ENCODE data around the gene SDC3.

The SDC3 gene

DNA sequence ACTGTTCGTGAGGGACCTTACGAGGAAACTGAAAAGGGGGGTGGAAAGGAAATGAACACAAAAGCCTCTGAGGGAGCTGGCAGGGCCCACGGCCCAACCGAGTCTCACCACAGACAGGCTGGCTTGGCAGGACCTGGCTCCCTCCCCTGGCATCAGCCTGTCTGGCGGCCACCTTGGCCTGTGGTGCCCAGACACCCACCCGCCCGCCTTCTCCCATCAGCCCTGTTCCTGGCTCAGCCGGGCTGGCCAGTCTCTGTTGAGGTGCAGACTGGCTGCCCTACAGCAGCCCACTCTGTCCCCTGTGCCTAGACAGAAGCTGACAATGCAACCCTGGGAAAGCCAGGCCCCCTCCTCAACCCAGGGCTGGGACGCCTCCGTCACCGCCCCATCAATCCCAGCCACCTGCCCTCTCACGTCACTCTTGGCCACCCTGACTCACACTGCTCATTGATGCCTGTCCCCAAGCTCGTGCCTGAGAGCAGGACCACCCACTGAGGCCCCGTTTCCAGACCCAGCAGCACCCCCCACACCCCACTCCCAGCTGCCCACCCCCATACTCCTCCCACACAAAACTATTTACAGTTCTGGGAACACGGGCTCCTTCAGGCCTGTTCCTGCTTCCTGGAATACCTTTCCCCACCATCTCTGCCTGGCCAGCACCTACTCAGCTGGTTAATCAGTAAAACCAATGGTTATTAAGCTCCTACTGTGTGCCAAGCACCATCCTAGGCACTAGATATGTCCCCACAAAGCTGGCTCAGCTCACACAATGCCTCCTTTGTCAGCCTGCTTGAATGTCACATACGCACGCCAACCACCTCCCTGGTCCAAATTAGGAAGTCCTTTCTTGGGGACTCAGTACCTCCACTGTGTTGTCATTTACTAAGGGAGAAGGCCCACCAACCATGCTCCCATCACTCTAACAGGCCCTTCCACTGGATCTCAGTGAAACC is 22.7 kb downstream of the SDC3 start:
- TF ChIP-seq, protein P1, sequence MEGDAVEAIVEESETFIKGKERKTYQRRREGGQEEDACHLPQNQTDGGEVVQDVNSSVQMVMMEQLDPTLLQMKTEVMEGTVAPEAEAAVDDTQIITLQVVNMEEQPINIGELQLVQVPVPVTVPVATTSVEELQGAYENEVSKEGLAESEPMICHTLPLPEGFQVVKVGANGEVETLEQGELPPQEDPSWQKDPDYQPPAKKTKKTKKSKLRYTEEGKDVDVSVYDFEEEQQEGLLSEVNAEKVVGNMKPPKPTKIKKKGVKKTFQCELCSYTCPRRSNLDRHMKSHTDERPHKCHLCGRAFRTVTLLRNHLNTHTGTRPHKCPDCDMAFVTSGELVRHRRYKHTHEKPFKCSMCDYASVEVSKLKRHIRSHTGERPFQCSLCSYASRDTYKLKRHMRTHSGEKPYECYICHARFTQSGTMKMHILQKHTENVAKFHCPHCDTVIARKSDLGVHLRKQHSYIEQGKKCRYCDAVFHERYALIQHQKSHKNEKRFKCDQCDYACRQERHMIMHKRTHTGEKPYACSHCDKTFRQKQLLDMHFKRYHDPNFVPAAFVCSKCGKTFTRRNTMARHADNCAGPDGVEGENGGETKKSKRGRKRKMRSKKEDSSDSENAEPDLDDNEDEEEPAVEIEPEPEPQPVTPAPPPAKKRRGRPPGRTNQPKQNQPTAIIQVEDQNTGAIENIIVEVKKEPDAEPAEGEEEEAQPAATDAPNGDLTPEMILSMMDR (IDR thresholded peaks at IDR 0.05): no peak
- TF ChIP-seq ZFX (IDR thresholded peaks at IDR 0.05; ENCODE audit: borderline replicate concordance): no peak

DNA sequence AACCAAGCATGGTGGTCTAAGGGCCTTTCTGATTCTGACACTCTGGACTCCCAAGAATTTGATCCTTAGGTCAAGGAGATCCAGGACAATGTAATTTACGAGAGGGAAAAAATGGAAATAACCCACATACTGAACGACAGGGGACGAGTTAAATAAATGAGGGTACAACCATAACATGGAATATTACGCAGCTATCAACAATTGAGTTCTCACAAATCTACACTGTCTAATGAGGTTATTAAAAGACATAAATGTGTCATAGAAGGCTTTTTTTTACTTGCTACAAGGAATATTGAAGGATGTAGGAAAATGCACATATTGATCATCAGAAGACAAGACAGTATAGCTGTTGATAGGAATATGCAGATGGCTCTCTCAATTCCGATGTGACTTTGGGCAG is 23.8 kb downstream of the SDC3 start:
- no peak overlapping the region for H3K27ac ChIP-seq
- no peak for TF ChIP-seq ZFX (IDR thresholded peaks at IDR 0.05; ENCODE audit: borderline replicate concordance)
- TF ChIP-seq, protein P1 (IDR thresholded peaks at IDR 0.05): no peak

More for the DNA sequence above, 22.7 kb downstream of the SDC3 start:
- no peak overlapping the region for H3K27ac ChIP-seq

DNA sequence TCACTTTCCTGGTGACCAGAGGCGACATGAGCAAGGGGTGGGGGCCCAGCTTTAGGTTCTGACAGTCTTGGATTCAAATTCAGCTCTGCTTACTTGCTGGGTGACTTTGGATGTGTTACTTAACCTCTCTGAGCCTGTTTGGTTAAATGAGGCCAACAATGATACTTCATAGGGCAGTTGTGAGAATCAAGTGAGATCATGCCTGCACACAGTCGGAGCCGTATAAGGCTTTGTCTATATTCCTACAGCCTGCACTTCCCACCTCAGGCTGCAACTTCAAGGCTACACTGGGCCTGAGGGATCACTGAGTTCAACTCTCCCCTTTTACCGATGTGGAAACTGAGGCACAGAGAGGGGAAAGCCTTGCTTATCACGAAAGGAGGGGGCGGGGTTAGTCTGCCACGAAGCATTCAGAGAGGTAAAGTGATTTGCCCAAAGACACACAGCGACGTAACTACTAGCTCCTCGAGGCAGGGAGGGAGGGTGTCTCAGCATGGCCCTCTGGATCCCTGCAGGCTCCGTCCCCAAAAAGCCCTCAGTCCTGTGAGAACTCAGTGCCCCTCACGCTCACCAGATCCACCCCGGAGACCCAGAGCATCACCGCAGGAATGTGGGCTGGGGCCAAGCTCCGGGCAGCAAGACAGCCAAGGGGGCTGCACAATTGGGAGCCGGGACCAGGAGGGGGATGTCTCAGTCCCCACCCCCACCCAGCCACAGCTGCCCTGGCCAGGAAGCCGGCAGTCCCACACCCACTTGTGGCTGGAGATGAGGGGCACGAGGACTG is 25.0 kb downstream of the SDC3 start:
- TF ChIP-seq, protein P1 (IDR thresholded peaks at IDR 0.05): no peak
- no peak for TF ChIP-seq ZFX (IDR thresholded peaks at IDR 0.05; ENCODE audit: borderline replicate concordance)
- H3K27ac ChIP-seq: no peak overlapping the region

DNA sequence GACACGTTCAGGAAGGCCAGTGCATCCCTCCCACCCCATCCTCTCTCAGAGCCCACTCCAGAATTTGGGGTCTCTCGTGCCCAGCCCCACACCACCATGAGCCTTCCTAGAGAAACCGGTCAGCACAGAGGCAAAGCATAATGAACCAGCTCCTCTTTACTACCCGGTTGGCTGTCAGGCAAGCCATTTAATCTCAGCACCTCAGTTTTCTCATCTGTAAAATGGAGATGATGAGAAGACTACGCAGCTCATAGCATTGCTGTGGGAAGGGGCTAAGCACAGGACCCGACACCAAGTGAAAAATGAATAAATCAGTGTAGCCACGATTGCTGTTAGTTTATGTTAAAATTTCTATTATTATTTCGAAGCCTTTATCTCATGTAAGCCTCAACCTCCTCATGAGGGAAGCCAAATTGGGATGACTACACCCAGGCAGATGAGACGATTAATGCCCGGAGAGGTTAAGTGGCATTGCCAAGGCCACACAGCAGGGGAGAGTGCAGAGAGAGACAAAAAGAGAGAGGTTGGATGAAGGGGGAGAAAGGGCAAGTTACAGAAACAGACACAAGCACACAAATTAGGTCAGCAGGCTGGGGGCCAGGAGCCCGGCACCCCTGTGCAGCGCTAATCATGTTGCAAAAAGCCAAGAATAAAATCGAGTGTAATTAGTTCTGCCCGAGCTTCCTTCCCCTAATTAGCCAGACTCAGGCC is 25.7 kb downstream of the SDC3 start:
- no peak overlapping the region for H3K27ac ChIP-seq
- TF ChIP-seq, protein P1 (IDR thresholded peaks at IDR 0.05): no peak
- TF ChIP-seq ZFX (IDR thresholded peaks at IDR 0.05; ENCODE audit: borderline replicate concordance): no peak

DNA sequence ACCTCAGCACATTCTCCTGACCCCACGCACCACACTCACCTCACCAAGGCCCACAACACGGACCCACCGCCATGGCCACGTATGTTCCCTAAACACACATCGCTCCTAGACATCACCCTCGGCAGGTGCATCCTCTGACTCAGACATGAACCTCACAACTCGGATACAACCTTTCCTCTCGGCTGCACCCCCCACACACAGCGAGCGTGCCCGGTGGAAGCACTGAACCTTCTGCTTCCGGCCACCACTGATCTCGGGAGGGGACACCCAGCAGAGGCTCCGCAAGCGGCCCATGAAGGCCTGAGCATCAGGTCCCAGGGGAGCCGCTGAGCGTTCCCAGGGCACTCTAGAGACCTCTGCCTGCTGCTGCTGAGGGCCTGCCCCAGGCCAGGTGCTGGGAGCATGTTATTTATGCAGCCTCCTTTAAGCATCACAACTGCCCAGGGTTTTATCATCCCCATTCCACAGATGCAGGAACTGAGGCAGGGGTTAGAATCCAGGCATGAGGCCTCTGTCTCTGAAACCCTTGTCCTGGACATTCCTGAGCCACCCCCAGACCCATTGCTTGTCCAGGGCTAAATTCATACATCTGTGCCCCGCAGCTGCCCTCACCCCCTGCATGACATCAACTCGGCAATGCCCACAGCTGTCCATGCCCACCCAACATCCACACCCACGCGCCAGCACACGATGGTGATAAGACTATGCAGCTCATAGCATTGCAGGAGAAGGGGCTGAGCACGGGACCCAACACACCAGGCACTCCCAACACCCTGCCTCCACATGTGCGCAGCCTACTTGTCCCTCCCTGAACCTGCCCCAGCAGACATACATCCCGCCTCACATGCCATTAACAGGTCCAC is 27.0 kb downstream of the SDC3 start:
- H3K27ac ChIP-seq: no peak overlapping the region

More for the DNA sequence above, 27.0 kb downstream of the SDC3 start:
- no peak for TF ChIP-seq ZFX (IDR thresholded peaks at IDR 0.05; ENCODE audit: borderline replicate concordance)
- TF ChIP-seq, protein P1 (IDR thresholded peaks at IDR 0.05): no peak
